Tibial nerve (tissue), 4 donors: ENCODE measurements around the gene ERC2. TPM values are rescaled to one million over a fixed set of nuclear protein-coding genes. Genes with fewer than 3 reads are reported as not detected.
"Not testable (repeated sequence)": the region's sequence is repeated elsewhere in the genome, so short reads cannot be mapped to it uniquely, and the experiment has no call there.

Experiments
- DNase-seq, 2 donors: peaks; one replicate each; pipeline ENCODE4 v3.0.0-alpha.2; 2019; ENCODE audit warnings: low spot score in 2 of 2
- H3K27ac ChIP-seq, 4 donors: fragments of 200-600 bp; sonication (generic) in 3 of 4; one replicate each; pipeline ENCODE4 v1.5.1; 2017 to 2019; ENCODE audit warnings: mild to moderate bottlenecking in 1 of 4
- H3K27me3 ChIP-seq, 2 donors: fragments of 200-600 bp; sonication (generic) in 1 of 2; one replicate each; pipeline versions ENCODE4 v1.5.1 to v1.6.0; 2017 to 2019
- H3K36me3 ChIP-seq, 3 donors: fragments of 200-600 bp; sonication (generic); one replicate each; pipeline ENCODE4 v1.5.1; 2018 to 2019
- H3K4me1 ChIP-seq, 4 donors: fragments of 200-600 bp; sonication (generic) in 3 of 4; one replicate each; pipeline ENCODE4 v1.5.1; 2017 to 2019
- H3K4me3 ChIP-seq, 4 donors: fragments of 200-600 bp; sonication (generic) in 3 of 4; one replicate each; pipeline ENCODE4 v1.5.1; 2017 to 2019; ENCODE audit warnings: mild to moderate bottlenecking in 1 of 4, moderate library complexity in 1 of 4
- H3K9me3 ChIP-seq, 4 donors: fragments of 200-600 bp; sonication (generic) in 3 of 4; one replicate each; pipeline ENCODE4 v1.5.1; 2017 to 2019
- CTCF ChIP-seq, 5 experiments: fragments of 200-600 bp in 3 of 5; fragments of 450-650 bp in 2 of 5; sonication (generic) in 3 of 5; IDR thresholded peaks; one replicate each; pipeline ENCODE4 v1.5.1; 2016 to 2019; ENCODE audit warnings: antibody characterized with exemption in 5 of 5, mild to moderate bottlenecking in 3 of 5, moderate library complexity in 2 of 5
- EP300 ChIP-seq, 2 donors: sonication (generic); formaldehyde crosslinking; IDR thresholded peaks; one replicate each; pipeline ENCODE4 v1.6.1; 2017; ENCODE audit warnings: antibody characterized with exemption in 2 of 2, mild to moderate bottlenecking in 1 of 2
- POLR2A ChIP-seq, 2 donors: fragments of 450-650 bp; IDR thresholded peaks; one replicate each; pipeline ENCODE4 v1.6.1; 2017; ENCODE audit warnings: antibody characterized with exemption in 2 of 2, mild to moderate bottlenecking in 2 of 2, moderate library complexity in 2 of 2
- WGBS, 2 donors: methylation state at CpG; one replicate each; pipeline ENCODE4 v1.1.5; 2018; 5-methylcytosine and 5-hydroxymethylcytosine counted together
- total RNA-seq, 4 donors: library from RNA; depleted of rRNA; stranded (reverse); fragments of >200 nt; gene quantifications; one replicate each; pipeline ENCODE4 v1.1.0, GENCODE V29; 2016

Gene ERC2
- under 1 TPM in 3 of 4 donors, not detected in 1; 0.84 to 0.98 (median 0.90) TPM for total RNA-seq

DNA sequence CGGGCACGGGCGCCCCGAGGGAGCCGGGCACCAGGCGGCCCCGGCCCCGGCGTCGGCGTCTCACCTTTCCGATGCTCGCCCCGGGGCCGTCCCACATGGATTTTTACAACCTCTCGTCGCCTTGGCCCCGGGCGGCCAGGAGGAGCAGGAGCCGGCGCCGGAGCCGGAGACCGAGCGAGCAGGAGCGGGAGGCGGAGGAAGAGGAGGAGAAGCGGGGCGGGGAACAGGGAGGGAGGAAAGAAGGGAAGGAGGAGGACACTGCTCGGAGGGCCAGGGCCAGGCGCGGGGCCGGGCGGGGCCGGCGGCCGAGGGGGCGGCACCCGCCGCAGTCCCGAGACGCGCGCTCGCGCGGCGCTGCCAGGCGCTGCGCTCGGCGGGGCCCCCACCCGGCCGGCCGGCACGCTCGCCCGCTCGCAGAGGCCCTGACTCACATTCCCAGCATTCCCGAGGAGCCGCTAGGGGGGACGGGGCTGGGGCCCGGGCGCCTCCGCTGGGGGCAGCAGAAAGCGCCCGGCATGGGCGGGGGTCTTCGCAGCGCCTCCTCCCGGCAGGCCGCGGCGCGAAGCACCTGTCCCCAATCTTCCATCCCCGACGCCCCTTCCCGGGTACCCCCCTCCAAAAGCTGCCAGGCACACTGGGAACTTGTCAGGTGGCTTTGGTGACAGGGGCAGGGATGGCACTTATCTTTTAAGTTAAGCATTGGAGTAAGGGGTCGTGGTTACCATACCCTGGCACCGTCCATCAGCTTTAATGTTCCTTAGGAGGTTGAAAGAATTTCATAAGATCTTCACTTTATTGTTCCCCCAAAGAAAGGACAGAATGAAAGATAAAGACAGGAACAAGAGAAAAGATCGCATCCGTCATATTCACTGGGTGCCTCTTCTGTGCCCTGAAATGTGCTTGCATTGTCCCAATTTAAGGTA lies at the start of gene ERC2:
ERC2 (minus strand) TSS at position 284 of the 923 bp plus-strand sequence.
- no peak for TF ChIP-seq EP300 (IDR thresholded peaks at IDR 0.05)
- TF ChIP-seq POLR2A (IDR thresholded peaks at IDR 0.05) = no peak
- TF ChIP-seq CTCF (IDR thresholded peaks at IDR 0.05) = no peak
- H3K27ac ChIP-seq = no peak within 1 kb of the TSS
- peaks cover 0 to 20% (median 11%) of the 10 kb centered on the region in 4 donors for H3K4me1 ChIP-seq
- no peaks in the 10 kb centered on the region for H3K9me3 ChIP-seq
- H3K36me3 ChIP-seq = no peaks in the 10 kb centered on the region
- H3K27me3 ChIP-seq = peaks cover 0 to 42% of the 10 kb centered on the region in 2 donors
- peak within 1 kb of the TSS; percentile 31 to 56 (median 36) for H3K4me3 ChIP-seq
- 6% methylated on average over 44 to 51 of the region's 82 CpGs for WGBS, 2 donors
- DNase-seq = no peak

- Histone ChIP-seq H3K27ac (no peak overlapping the region), H3K4me3 (no peak overlapping the region), H3K4me1 (no peaks in the 10 kb centered on the region), H3K9me3 (no peaks in the 10 kb centered on the region), H3K36me3 (no peaks in the 10 kb centered on the region), H3K27me3 (no peaks in the 10 kb centered on the region)
- 56 to 71% methylated on average over 3 of the region's 3 CpGs for WGBS, 2 donors
- no peak for DNase-seq
- TF ChIP-seq EP300 (IDR thresholded peaks at IDR 0.05) (no peak), CTCF (IDR thresholded peaks at IDR 0.05) (no peak), POLR2A (IDR thresholded peaks at IDR 0.05) (no peak)
Observed at GRCh38 chr3:56502738-56503137, 34.5 kb upstream of the ERC2 start.

- H3K9me3 ChIP-seq, H3K27me3 ChIP-seq, H3K36me3 ChIP-seq, H3K4me1 ChIP-seq, DNase-seq, H3K4me3 ChIP-seq, H3K27ac ChIP-seq: not testable (repeated sequence)
- 70 to 75% methylated on average over 5 of the region's 5 CpGs for WGBS, 2 donors
Observed at GRCh38 chr3:56496376-56496775, 28.1 kb upstream of the ERC2 start.

- TF ChIP-seq EP300 (IDR thresholded peaks at IDR 0.05) (peak in 1 of 2 donors; percentile 54), CTCF (IDR thresholded peaks at IDR 0.05) (peak; percentile 54 to 80 (median 70)), POLR2A (IDR thresholded peaks at IDR 0.05) (no peak)
- WGBS, 2 donors = 1 to 8% methylated on average over 5 of the region's 5 CpGs
Observed at GRCh38 chr3:56494679-56495322, 26.5 kb upstream of the ERC2 start.

GRCh38 chr3:56491566-56491965 lies 23.3 kb upstream of the ERC2 start:
- TF ChIP-seq EP300 (IDR thresholded peaks at IDR 0.05) = no peak
- TF ChIP-seq CTCF (IDR thresholded peaks at IDR 0.05) = no peak
- TF ChIP-seq POLR2A (IDR thresholded peaks at IDR 0.05) = no peak
- H3K9me3 ChIP-seq = no peaks in the 10 kb centered on the region
- no peak overlapping the region for H3K4me3 ChIP-seq
- no peaks in the 10 kb centered on the region for H3K27me3 ChIP-seq
- whole genome bisulfite sequencing, 2 donors = 83 to 85% methylated on average over 2 of the region's 2 CpGs
- no peaks in the 10 kb centered on the region for H3K36me3 ChIP-seq
- no peaks in the 10 kb centered on the region for H3K4me1 ChIP-seq
- H3K27ac ChIP-seq = no peak overlapping the region
- DNase-seq = no peak

More at GRCh38 chr3:56494679-56495322, 26.5 kb upstream of the ERC2 start:
- peak; percentile 41 to 71 for DNase-seq
- no peak overlapping the region for H3K27ac ChIP-seq
- no peaks in the 10 kb centered on the region for H3K4me1 ChIP-seq
- no peak overlapping the region for H3K4me3 ChIP-seq
- no peaks in the 10 kb centered on the region for H3K27me3 ChIP-seq
- no peaks in the 10 kb centered on the region for H3K36me3 ChIP-seq
- no peaks in the 10 kb centered on the region for H3K9me3 ChIP-seq
